SH-SY5Y (cell line): Measurements from ENCODE around the gene LRRC8D.

Source experiments
- GATA2 ChIP-seq: IDR thresholded peaks from 2 replicates; pipeline ENCODE4 v1.6.1; 2011; ENCODE audit warnings: mild to moderate bottlenecking, low read depth, low read length
- GATA3 ChIP-seq: IDR thresholded peaks from 2 replicates; pipeline ENCODE4 v1.6.1; 2011; ENCODE audit warnings: low read depth, mild to moderate bottlenecking, low read length, moderate library complexity

- TF ChIP-seq GATA2 (no peak), GATA3 (no peak)
These were observed 119.0 kb downstream of the LRRC8D start for GRCh38 chr1:89939693-89940438.
